HG03135 (cell line): Measurements from ENCODE around the gene CHRM2.

ENCODE experiments used
- ATAC-seq: cut with Tn5 transposase; IDR thresholded peaks from one replicate; pipeline ENCODE4 v1.9.1; 2021; ENCODE audit warnings: mild to moderate bottlenecking, moderate library complexity; ENCODE audit not compliant: unreplicated experiment

Gene CHRM2

GRCh38 chr7:136956232-136956631 is 87.8 kb downstream of the CHRM2 start:
- no peak for ATAC-seq

GRCh38 chr7:136956671-136957070 is 88.2 kb downstream of the CHRM2 start:
- no peak for ATAC-seq

- no peak for ATAC-seq
Observed at GRCh38 chr7:136957391-136957790, 88.9 kb downstream of the CHRM2 start.

- no peak for ATAC-seq
Observed at GRCh38 chr7:136958016-136958415, 89.6 kb downstream of the CHRM2 start.

- no peak for ATAC-seq
Observed at GRCh38 chr7:136964347-136964746, 95.9 kb downstream of the CHRM2 start.

- no peak for ATAC-seq
Observed at GRCh38 chr7:136966825-136967224, 98.4 kb downstream of the CHRM2 start.

GRCh38 chr7:136969761-136970160 is 101.3 kb downstream of the CHRM2 start:
- ATAC-seq: no peak

- no peak for ATAC-seq
Observed at GRCh38 chr7:136971776-136972175, 103.3 kb downstream of the CHRM2 start.

GRCh38 chr7:136976504-136977251 is 108.2 kb downstream of the CHRM2 start:
- no peak for ATAC-seq

GRCh38 chr7:136993377-136993776 is 124.9 kb downstream of the CHRM2 start:
- ATAC-seq: no peak

- no peak for ATAC-seq
Observed at GRCh38 chr7:136997735-136998134, 129.3 kb downstream of the CHRM2 start.

- no peak for ATAC-seq
Observed at GRCh38 chr7:136998495-136998894, 130.0 kb downstream of the CHRM2 start.

- no peak for ATAC-seq
Observed at GRCh38 chr7:137000621-137001020, 132.2 kb downstream of the CHRM2 start.

GRCh38 chr7:137001041-137001440 is 132.6 kb downstream of the CHRM2 start:
- no peak for ATAC-seq

GRCh38 chr7:137001478-137001877 is 133.0 kb downstream of the CHRM2 start:
- ATAC-seq: no peak

GRCh38 chr7:137003086-137003485 is 134.6 kb downstream of the CHRM2 start:
- ATAC-seq: no peak

GRCh38 chr7:137003566-137003965 is 135.1 kb downstream of the CHRM2 start:
- no peak for ATAC-seq

- ATAC-seq: no peak
Observed at GRCh38 chr7:137005873-137006272, 137.4 kb downstream of the CHRM2 start.

- ATAC-seq: no peak
Observed at GRCh38 chr7:137006293-137006692, 137.8 kb downstream of the CHRM2 start.

GRCh38 chr7:137007001-137007694 is 138.7 kb downstream of the CHRM2 start:
- ATAC-seq: no peak

GRCh38 chr7:137009404-137009803 is 141.0 kb downstream of the CHRM2 start:
- no peak for ATAC-seq

- ATAC-seq: no peak
Observed at GRCh38 chr7:137015015-137015414, 146.6 kb downstream of the CHRM2 start.
